GM23338 (cell line): ENCODE measurements around the gene EEA1. TPM values are rescaled to one million over a fixed set of nuclear protein-coding genes. Genes with fewer than 3 reads are reported as not detected.

Experiments used
- ATAC-seq: fragments of 200-7000 bp; cut with Tn5 transposase; 3 replicates; pipeline ENCODE4 v1.9.1; 2020
- DNase-seq: peaks from one replicate; pipeline ENCODE4 v3.0.0-alpha.2; 2015; ENCODE audit warnings: low spot score
- H2AFZ ChIP-seq: fragments of 200-600 bp; sonication (generic); 2 replicates; pipeline ENCODE4 v1.8.0; 2016; ENCODE audit warnings: antibody characterized with exemption, mild to moderate bottlenecking, moderate library complexity
- H3F3A ChIP-seq: fragments of 200-600 bp; sonication (generic); replicated peaks from 2 replicates; pipeline ENCODE4 v1.8.0; 2017; ENCODE audit warnings: antibody characterized with exemption, mixed run types, low read depth
- H3K27ac ChIP-seq: fragments of 200-600 bp; sonication (generic); 2 replicates; pipeline ENCODE4 v1.6.1; 2016; ENCODE audit warnings: low read depth
- H3K27me3 ChIP-seq: fragments of 200-600 bp; sonication (generic); 2 replicates; pipeline ENCODE4 v1.8.0; 2016; ENCODE audit warnings: mild to moderate bottlenecking, mixed run types, moderate library complexity; ENCODE audit not compliant: insufficient read depth
- H3K36me3 ChIP-seq: fragments of 200-600 bp; sonication (generic); 2 replicates; pipeline ENCODE4 v1.8.0; 2016; ENCODE audit warnings: mild to moderate bottlenecking; ENCODE audit not compliant: insufficient read depth
- H3K4me1 ChIP-seq: fragments of 200-600 bp; sonication (generic); 2 replicates; pipeline ENCODE4 v1.8.0; 2016; ENCODE audit warnings: mild to moderate bottlenecking, moderate library complexity; ENCODE audit not compliant: insufficient read depth
- H3K4me2 ChIP-seq: fragments of 200-600 bp; sonication (generic); 2 replicates; pipeline ENCODE4 v1.7.1; 2017; ENCODE audit warnings: mixed run types
- H3K4me3 ChIP-seq: fragments of 200-600 bp; sonication (generic); 2 replicates; pipeline ENCODE4 v1.6.1; 2016; ENCODE audit warnings: mixed run types
- H3K79me2 ChIP-seq: fragments of 200-600 bp; sonication (generic); replicated peaks from 2 replicates; pipeline ENCODE4 v1.8.0; 2017; ENCODE audit warnings: mild to moderate bottlenecking; ENCODE audit not compliant: insufficient read depth
- H3K9me2 ChIP-seq: fragments of 200-600 bp; sonication (generic); 2 replicates; pipeline ENCODE4 v1.8.0; 2017; ENCODE audit not compliant: insufficient read depth
- H4K20me1 ChIP-seq: fragments of 200-600 bp; sonication (generic); replicated peaks from 2 replicates; pipeline ENCODE4 v1.8.0; 2017; ENCODE audit warnings: mild to moderate bottlenecking; ENCODE audit not compliant: insufficient read depth
- H3K27ac Mint-ChIP-seq: 2 replicates; pipeline ENCODE4 v1.8.0; 2020; ENCODE audit warnings: inconsistent platforms, mild to moderate bottlenecking, moderate library complexity, mixed read lengths
- H3K27me3 Mint-ChIP-seq: 3 replicates; pipeline ENCODE4 v1.8.0; 2022; ENCODE audit warnings: low read depth, mild to moderate bottlenecking, moderate library complexity, mixed read lengths, inconsistent platforms; ENCODE audit not compliant: insufficient read depth, poor library complexity
- H3K36me3 Mint-ChIP-seq: 3 replicates; pipeline ENCODE4 v1.8.0; 2021; ENCODE audit warnings: low read depth, mild to moderate bottlenecking, inconsistent platforms, moderate library complexity, mixed read lengths
- H3K4me1 Mint-ChIP-seq: 3 replicates; pipeline ENCODE4 v1.8.0; 2020; ENCODE audit warnings: mild to moderate bottlenecking, inconsistent platforms, mixed read lengths
- H3K4me3 Mint-ChIP-seq: 3 replicates; pipeline ENCODE4 v1.8.0; 2021; ENCODE audit warnings: moderate library complexity, mild to moderate bottlenecking, inconsistent platforms, mixed read lengths
- H3K9me3 Mint-ChIP-seq: 3 replicates; pipeline ENCODE4 v1.8.0; 2020; ENCODE audit warnings: moderate library complexity, mild to moderate bottlenecking, inconsistent platforms, mixed read lengths
- CREB1 ChIP-seq: fragments of 250-450 bp; sonication (Bioruptor Pico); IDR thresholded peaks from 2 replicates; pipeline ENCODE4 v1.5.0; 2020; ENCODE audit warnings: low read depth, mild to moderate bottlenecking, moderate library complexity
- CTCF ChIP-seq, 2 experiments: fragments of 200-600 bp in 1 of 2; sonication (generic) in 1 of 2; conservative IDR thresholded peaks; 2 replicates each; pipeline versions ENCODE4 v1.5.1 to v1.6.1; 2016 to 2017; ENCODE audit warnings: antibody characterized with exemption in 2 of 2, low read depth in 2 of 2, mild to moderate bottlenecking in 2 of 2, moderate library complexity in 1 of 2
- ETS1 ChIP-seq: IDR thresholded peaks from 2 replicates; pipeline ENCODE4 v1.6.1; 2016; ENCODE audit warnings: antibody characterized with exemption
- ZNF114 ChIP-seq: fragments of 250-450 bp; sonication (Bioruptor Pico); IDR thresholded peaks from 2 replicates; pipeline ENCODE4 v1.5.0; 2020; ENCODE audit warnings: mild to moderate bottlenecking, moderate library complexity
- polyA plus RNA-seq: library from polyadenylated mRNA; unstranded; fragments of >200 nt; fragmentation: Nextera tagmentation; extraction: Ambion mirVana; gene quantifications from 2 replicates; pipeline ENCODE4 v1.2.1, GENCODE V29; 2016
- total RNA-seq: library from RNA; depleted of rRNA; stranded (reverse); fragments of >200 nt; shearing (Covaris generic); gene quantifications from 2 replicates; pipeline ENCODE4 v1.2.3, GENCODE V29; 2014

The EEA1 gene
- total and polyA plus RNA-seq, 2 experiments from 2014 or later, result 10.0 to 41.1 TPM

GRCh38 chr12:92827836-92828431, 101.2 kb downstream of the EEA1 start:
- Mint-ChIP-seq H3K27me3 (no peaks in the 10 kb centered on the region), H3K4me3 (no peak overlapping the region), H3K27ac (no peak overlapping the region), H3K4me1 (no peaks in the 10 kb centered on the region), H3K9me3 (no peaks in the 10 kb centered on the region), H3K36me3 (peaks cover 6% of the 10 kb centered on the region; the same call in 1 of the 3 replicates)
- no peaks in the 10 kb centered on the region for H3K4me1 ChIP-seq
- no peaks in the 10 kb centered on the region for H3K27me3 ChIP-seq
- TF ChIP-seq CREB1 (no peak), CTCF (conservative IDR thresholded peaks at IDR 0.05; ENCODE audit: low read depth in 2 of 2) (peak; percentile 69 to 92)
- DNase-seq, result peak; percentile 54
- H3K4me2 ChIP-seq, result no peak overlapping the region
- H3K27ac ChIP-seq, result no peak overlapping the region
- no peak for ATAC-seq
- no peaks in the 10 kb centered on the region for H3K36me3 ChIP-seq
- no peaks in the 10 kb centered on the region for H3K79me2 ChIP-seq
- H3K9me2 ChIP-seq, result no peaks in the 10 kb centered on the region
- H3F3A ChIP-seq, result no peaks in the 10 kb centered on the region
- H2AFZ ChIP-seq, result no peak overlapping the region
- 0 out of 2 replicates have a peak, but pooled peaks cover 3% of the 10 kb centered on the region for H4K20me1 ChIP-seq
- no peak overlapping the region for H3K4me3 ChIP-seq

- H2AFZ ChIP-seq, result no peak overlapping the region
- no peaks in the 10 kb centered on the region for H3K27me3 ChIP-seq
- DNase-seq (no peak), ATAC-seq (no peak)
- H3K36me3 ChIP-seq, result 0 out of 2 replicates have a peak, but pooled peaks cover 6% of the 10 kb centered on the region
- Mint-ChIP-seq H3K27me3 (no peaks in the 10 kb centered on the region), H3K4me1 (no peaks in the 10 kb centered on the region), H3K9me3 (no peaks in the 10 kb centered on the region), H3K36me3 (peaks cover 2% of the 10 kb centered on the region; the same call in 2 of the 3 replicates), H3K4me3 (no peak overlapping the region), H3K27ac (no peak overlapping the region)
- H3K4me3 ChIP-seq, result no peak overlapping the region
- H3K4me2 ChIP-seq, result no peak overlapping the region
- no peak overlapping the region for H3K27ac ChIP-seq
- H3K79me2 ChIP-seq, result no peaks in the 10 kb centered on the region
- TF ChIP-seq ETS1 (no peak), ZNF114 (CRISPR knock-in tag) (no peak), CTCF (conservative IDR thresholded peaks at IDR 0.05; ENCODE audit: low read depth in 2 of 2) (no peak)
- H3K4me1 ChIP-seq, result no peaks in the 10 kb centered on the region
- no peaks in the 10 kb centered on the region for H3K9me2 ChIP-seq
- H3F3A ChIP-seq, result no peaks in the 10 kb centered on the region
- H4K20me1 ChIP-seq, result no peaks in the 10 kb centered on the region
Observed at GRCh38 chr12:92821142-92821541, 108.0 kb downstream of the EEA1 start.
